Spleen (tissue), 7 donors: ENCODE data around the gene LRWD1.

Experiments
- CTCF ChIP-seq, 11 experiments: fragments of 200-600 bp in 7 of 11; fragments of 450-650 bp in 4 of 11; sonication (generic) in 4 of 11; IDR thresholded peaks in 8 of 11; conservative IDR thresholded peaks in 3 of 11; 1 replicate in 7 of 11; 2 replicates in 4 of 11; pipeline versions ENCODE4 v1.4.0 to v1.8.0; 2016 to 2021; ENCODE audit warnings: antibody characterized with exemption in 11 of 11, inconsistent platforms in 4 of 11, mild to moderate bottlenecking in 1 of 11
- POLR2A ChIP-seq, 3 donors: fragments of 450-650 bp; IDR thresholded peaks; one replicate each; pipeline ENCODE4 v1.5.1; 2017; ENCODE audit warnings: antibody characterized with exemption in 3 of 3, mild to moderate bottlenecking in 1 of 3
- POLR2AphosphoS5 ChIP-seq, 3 donors: sonication (generic); formaldehyde crosslinking; IDR thresholded peaks; one replicate each; pipeline ENCODE4 v1.5.1; 2017; ENCODE audit warnings: antibody characterized with exemption in 3 of 3
- donor health status: DM: no; HTN: no; CAD: no; lungs with moderate emphysema.
- donor health status: DM: no; HTN: no; CAD: no.
- donor health status: DM: no; HTN: no; CAD: no.

GRCh38 chr7:102467581-102468477 is 3.0 kb downstream of the LRWD1 start:
- TF ChIP-seq CTCF (IDR thresholded peaks at IDR 0.05 in 8 of 11, conservative IDR thresholded peaks at IDR 0.05 in 3 of 11) = no peak
- no peak for TF ChIP-seq POLR2A (IDR thresholded peaks at IDR 0.05)
- no peak for TF ChIP-seq POLR2AphosphoS5 (IDR thresholded peaks at IDR 0.05)
